OCI-LY7 (cell line): Measurements from ENCODE around the gene GPR32. TPM values are rescaled to one million over a fixed set of nuclear protein-coding genes. Genes with fewer than 3 reads are reported as not detected.

ENCODE experiments used
- BruUV-seq: library from RNA; stranded (reverse); fragments of 400-500 nt; replicated peaks from 2 replicates; lab custom pipeline; 2021; lab: Mats Ljungman, UMichigan
- CTCF ChIA-PET: fragments of 300-600 bp; sonication (Branson Sonifier 250); formaldehyde crosslinking; loops from one replicate; lab custom pipeline; 2022; ENCODE audit warnings: antibody characterized with exemption; ENCODE audit not compliant: unreplicated experiment; lab: Charles Lee
- POLR2A ChIA-PET: fragments of 300-600 bp; sonication (Branson Sonifier 250); formaldehyde crosslinking; loops from one replicate; lab custom pipeline; 2022; ENCODE audit warnings: antibody characterized with exemption; lab: Charles Lee
- DNase-seq: peaks from one replicate; pipeline ENCODE4 v3.0.0-alpha.2; 2015; ENCODE audit warnings: low spot score
- H2AFZ ChIP-seq: fragments of 200-600 bp; sonication (generic), shearing (Covaris generic); 2 replicates; pipeline ENCODE4 v1.6.1; 2014; ENCODE audit warnings: mild to moderate bottlenecking, antibody characterized with exemption, low read length, moderate library complexity
- H3K27ac ChIP-seq: fragments of 200-600 bp; sonication (generic); 2 replicates; pipeline ENCODE4 v1.5.1; 2014; ENCODE audit warnings: mixed run types, low read depth, mild to moderate bottlenecking, moderate library complexity, low read length, inconsistent platforms; ENCODE audit not compliant: poor library complexity, severe bottlenecking
- H3K36me3 ChIP-seq: fragments of 200-600 bp; sonication (generic); 2 replicates; pipeline ENCODE4 v1.6.1; 2014; ENCODE audit warnings: mild to moderate bottlenecking, antibody characterized with exemption, low read length, moderate library complexity, mixed read lengths; ENCODE audit not compliant: insufficient read depth
- H3K4me1 ChIP-seq: fragments of 200-600 bp; sonication (generic); 2 replicates; pipeline ENCODE4 v1.5.1; 2014; ENCODE audit warnings: mild to moderate bottlenecking, low read length; ENCODE audit not compliant: insufficient read depth, poor library complexity, severe bottlenecking
- H3K4me2 ChIP-seq: fragments of 200-600 bp; sonication (generic); 2 replicates; pipeline ENCODE4 v1.6.1; 2014; ENCODE audit warnings: mild to moderate bottlenecking, low read length
- H3K4me3 ChIP-seq: fragments of 200-600 bp; sonication (generic); 2 replicates; pipeline ENCODE4 v1.5.1; 2014; ENCODE audit warnings: mild to moderate bottlenecking, low read depth, low read length; ENCODE audit not compliant: poor library complexity, severe bottlenecking
- H3K79me2 ChIP-seq: fragments of 200-600 bp; sonication (generic); 2 replicates; pipeline ENCODE4 v1.6.1; 2016; ENCODE audit warnings: low read depth, mild to moderate bottlenecking, low read length, moderate library complexity, mixed read lengths; ENCODE audit not compliant: insufficient read depth
- H3K9me2 ChIP-seq: fragments of 200-600 bp; sonication (generic); 2 replicates; pipeline ENCODE4 v1.6.1; 2016; ENCODE audit warnings: mild to moderate bottlenecking, low read length, mixed read lengths; ENCODE audit not compliant: insufficient read depth
- H3K9me3 ChIP-seq: fragments of 200-600 bp; sonication (generic); 2 replicates; pipeline ENCODE4 v1.6.1; 2014; ENCODE audit warnings: mild to moderate bottlenecking, mixed run types, low read length, mixed read lengths
- H4K20me1 ChIP-seq: fragments of 200-600 bp; sonication (generic); 2 replicates; pipeline ENCODE4 v1.6.1; 2014; ENCODE audit warnings: mild to moderate bottlenecking, antibody characterized with exemption, low read length, moderate library complexity, mixed read lengths; ENCODE audit not compliant: insufficient read depth
- CTCF ChIP-seq: fragments of 200-600 bp; sonication (generic); conservative IDR thresholded peaks from 2 replicates; pipeline ENCODE4 v1.5.1; 2014; ENCODE audit warnings: mild to moderate bottlenecking, antibody characterized with exemption, low read length, moderate library complexity, mixed read lengths
- EZH2phosphoT487 ChIP-seq: fragments of 200-600 bp; sonication (generic); IDR thresholded peaks from 2 replicates; pipeline ENCODE4 v1.6.1; 2018; ENCODE audit warnings: low read depth, borderline replicate concordance, mild to moderate bottlenecking, mixed run types, antibody characterized with exemption, low read length, moderate library complexity, mixed read lengths
- intact Hi-C: fragments of 100-400 bp; cut with micrococcal nuclease; formaldehyde crosslinking; loops from one replicate; pipeline ENCODE4 v1.10.0; 2022; ENCODE audit not compliant: unreplicated experiment
- total RNA-seq, 2 experiments: library from RNA; depleted of rRNA in 1 of 2; stranded (reverse); fragments of >200 nt in 1 of 2; shearing (Covaris generic) in 1 of 2; gene quantifications; 2 replicates each; pipeline ENCODE4 v1.2.3, GENCODE V29; 2014 to 2022

The GPR32 gene
- total RNA-seq, 2 experiments from 2014 or later = not detected

- CTCF ChIA-PET = interaction anchor here (0.8 kb wide), 1 partner anchor 11 kb away, joined by 5 read pairs; no protein-coding TSS in a partner anchor
- Histone ChIP-seq H3K9me2 (no peaks in the 10 kb centered on the region), H3K27ac (no peak overlapping the region), H2AFZ (peak overlapping the region; percentile 37), H3K4me3 (peak overlapping the region; percentile 76), H4K20me1 (no peaks in the 10 kb centered on the region), H3K36me3 (no peaks in the 10 kb centered on the region), H3K4me2 (peak overlapping the region; percentile 64), H3K79me2 (no peaks in the 10 kb centered on the region), H3K9me3 (no peaks in the 10 kb centered on the region), H3K4me1 (peaks cover 25% of the 10 kb centered on the region)
- TF ChIP-seq EZH2phosphoT487 (no peak), CTCF (no peak)
- no TSS peak for BruUV-seq
- no peak for DNase-seq
- intact Hi-C loops = loop anchor here (2.0 kb wide), 1 partner anchor 65 kb away; no protein-coding TSS in a partner anchor
- POLR2A ChIA-PET = interaction anchor here (1.4 kb wide), 1 partner anchor 10 kb away, joined by 4 read pairs; no protein-coding TSS in a partner anchor
Measured at GRCh38 chr19:50723735-50724521, 46.3 kb upstream of the GPR32 start.

GRCh38 chr19:50724522-50725217 is 45.6 kb upstream of the GPR32 start:
- Histone ChIP-seq H3K79me2 (no peaks in the 10 kb centered on the region), H2AFZ (peak overlapping the region; percentile 45), H3K4me3 (peak overlapping the region; percentile 76), H3K27ac (no peak overlapping the region), H3K4me1 (peaks cover 23% of the 10 kb centered on the region), H3K4me2 (peak overlapping the region; percentile 84), H3K9me2 (no peaks in the 10 kb centered on the region), H3K36me3 (no peaks in the 10 kb centered on the region), H3K9me3 (no peaks in the 10 kb centered on the region), H4K20me1 (no peaks in the 10 kb centered on the region)
- CTCF ChIA-PET = interaction anchor here (0.5 to 0.8 kb wide), 2 partner anchors 12 to 44 kb away, joined by 5 to 6 read pairs; no protein-coding TSS in a partner anchor
- intact Hi-C loops = loop anchor here (2.0 kb wide), 1 partner anchor 66 kb away; no protein-coding TSS in a partner anchor
- TF ChIP-seq CTCF (peak; percentile 76), EZH2phosphoT487 (no peak)
- BruUV-seq = no TSS peak
- DNase-seq = peak; percentile 96
- POLR2A ChIA-PET = interaction anchor here (0.7 to 1.4 kb wide), 2 partner anchors 11 to 83 kb away, joined by 4 to 10 read pairs; no protein-coding TSS in a partner anchor
